Stimulated activated CD4-positive, alpha-beta T cell treated with anti-CD3 and anti-CD28 coated beads, TNF-alpha, amount 100 ng/mL, for 4 hours (primary cell): ENCODE data around the gene ITFG2.
"Not testable (repeated sequence)": the region's sequence is repeated elsewhere in the genome, so short reads cannot be mapped to it uniquely, and the experiment has no call there.

ENCODE experiments used
- DNase-seq, 3 experiments: peaks; one replicate each; pipeline ENCODE4 v3.0.0-alpha.2; 2020; ENCODE audit warnings: low read depth in 3 of 3

ITFG2 gene

DNA sequence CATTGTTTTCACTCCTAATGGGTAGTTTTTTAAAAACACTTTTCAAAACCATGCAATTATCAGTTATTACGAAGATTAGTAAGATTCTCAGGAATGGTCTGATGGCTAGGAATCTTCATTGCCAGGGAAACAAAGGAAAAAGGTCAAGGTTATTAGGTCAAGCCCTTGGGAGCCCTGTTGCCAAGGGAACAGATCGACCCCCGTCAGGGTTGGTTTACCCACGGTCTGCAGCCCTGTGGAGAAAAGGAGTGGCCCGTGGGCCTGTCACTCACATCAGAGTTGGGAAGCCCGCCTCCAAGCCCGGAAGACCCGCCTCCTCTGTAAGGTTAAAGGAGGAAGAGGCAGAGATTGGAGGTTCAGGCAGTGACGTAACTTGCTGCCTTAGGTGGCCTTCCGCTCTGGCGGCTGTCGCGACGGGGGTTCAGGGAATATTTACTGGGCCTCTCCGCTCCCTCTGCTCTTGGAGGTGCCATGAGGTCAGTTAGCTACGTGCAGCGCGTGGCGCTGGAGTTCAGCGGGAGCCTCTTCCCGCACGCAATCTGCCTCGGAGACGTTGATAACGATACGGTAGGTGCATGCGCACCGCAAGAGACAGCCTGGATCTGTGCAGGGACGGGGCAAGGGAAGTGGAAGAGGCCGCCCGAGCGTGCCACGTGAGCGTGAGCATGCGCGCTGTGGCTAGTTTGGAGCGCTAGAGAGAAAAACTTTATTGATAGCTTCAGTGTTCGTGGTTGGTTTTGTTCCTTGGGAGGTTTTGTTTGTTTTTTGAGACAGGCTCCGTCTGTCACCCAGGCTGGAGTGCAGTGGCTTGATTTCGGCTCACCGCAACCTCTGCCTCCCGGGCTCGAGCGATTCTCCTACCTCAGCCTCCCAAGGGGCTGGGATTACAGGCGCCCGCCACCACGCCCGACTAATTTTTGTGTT, at the start of gene ITFG2:
Gene ITFG2, plus strand, starts transcription at position 379 of the 924 bp plus-strand sequence. Its CDS starts 93 bp downstream, at position 472.
- DNase-seq: peak; percentile 83 to 93 (median 92)

DNA sequence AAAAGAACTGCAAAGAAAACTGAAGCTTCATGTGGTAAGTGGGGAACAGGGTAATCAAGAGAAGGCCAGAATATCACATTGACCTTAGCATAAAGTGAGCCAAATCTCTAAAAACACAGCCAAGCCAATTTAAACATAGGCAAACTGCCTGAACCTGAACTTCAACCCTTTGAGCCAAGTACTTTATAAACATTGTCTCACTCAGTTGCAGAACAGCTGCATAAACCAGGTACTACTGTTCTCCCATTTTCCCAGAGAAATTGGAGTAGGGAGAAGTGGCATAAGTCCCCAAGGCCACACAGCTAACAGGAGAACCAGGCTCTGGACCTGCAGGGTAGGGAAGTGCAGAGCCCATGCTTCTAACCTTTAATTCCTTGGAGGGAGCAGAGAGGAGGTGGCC, 48.1 kb upstream of the ITFG2 start:
- DNase-seq: no peak

DNA sequence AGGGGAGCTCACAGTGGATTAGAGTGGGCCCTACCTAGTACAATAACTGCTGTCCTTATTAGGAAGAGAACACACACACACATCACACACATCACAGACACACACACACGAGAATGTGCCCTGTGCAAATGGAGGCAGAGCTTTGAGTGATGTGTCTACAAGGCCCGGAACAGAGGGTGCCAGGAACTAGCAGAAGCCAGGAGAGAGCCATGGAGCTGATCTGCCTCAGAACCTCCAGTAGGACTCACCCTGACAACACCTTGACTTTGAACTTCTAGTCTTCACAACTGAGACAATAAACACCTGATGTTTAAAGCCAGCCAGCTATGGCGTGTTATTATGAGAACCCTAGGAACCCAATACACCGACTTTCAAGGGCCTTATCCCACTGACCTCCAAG, 47.4 kb upstream of the ITFG2 start:
- no peak for DNase-seq

DNA sequence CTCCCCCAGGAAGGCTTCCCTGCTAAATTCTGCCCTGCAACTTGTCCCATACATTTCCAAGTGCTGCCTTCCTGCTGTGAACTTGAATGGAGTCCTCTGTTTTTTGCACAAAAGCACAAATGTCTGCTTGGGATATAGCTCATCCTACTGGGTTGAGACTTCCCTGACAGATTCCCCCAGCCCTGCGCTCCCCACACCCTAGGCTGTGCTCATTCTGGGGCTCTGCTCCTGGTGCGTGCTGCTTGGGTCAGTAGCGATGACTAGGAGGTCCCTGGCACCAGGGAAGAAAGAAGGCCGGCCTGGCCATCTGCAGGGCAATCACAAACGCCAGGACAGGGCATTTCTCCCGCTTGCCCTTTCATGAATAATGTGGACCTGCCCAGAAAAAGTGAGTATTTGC, 46.9 kb upstream of the ITFG2 start:
- DNase-seq: no peak

DNA sequence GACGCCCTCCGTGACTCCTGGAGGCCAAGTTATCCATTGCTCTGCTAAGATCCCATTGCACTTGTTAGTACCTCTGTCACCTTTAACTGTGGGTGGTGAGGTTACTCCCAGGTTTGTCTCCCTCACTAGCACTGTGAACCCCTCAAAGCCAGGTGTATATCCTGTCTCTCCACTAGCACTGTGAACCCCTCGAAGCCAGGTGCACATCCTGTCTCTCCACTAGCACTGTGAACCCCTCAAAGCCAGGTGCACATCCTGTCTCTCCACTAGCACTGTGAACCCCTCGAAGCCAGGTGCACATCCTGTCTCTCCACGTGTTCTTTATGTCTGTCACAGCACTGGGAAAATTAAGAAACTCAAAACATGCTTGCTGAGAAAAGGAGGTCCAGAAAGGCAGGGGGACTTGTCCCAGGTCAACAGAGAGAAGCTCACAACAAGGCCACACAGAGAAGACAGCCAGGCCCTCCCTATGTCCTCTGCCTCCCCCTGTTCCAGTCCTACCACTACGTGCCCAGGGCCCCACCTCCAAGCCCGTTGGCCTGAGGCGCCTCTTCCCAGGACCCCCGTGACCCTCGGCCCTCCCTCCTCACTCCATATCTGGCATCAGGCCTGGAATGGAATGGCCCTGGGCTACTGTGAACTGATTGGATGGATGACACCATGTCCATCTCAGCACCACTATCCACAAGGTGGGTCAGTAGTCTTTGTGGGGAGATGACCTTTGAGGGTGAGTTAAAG, 44.1 kb upstream of the ITFG2 start:
- no peak for DNase-seq

DNA sequence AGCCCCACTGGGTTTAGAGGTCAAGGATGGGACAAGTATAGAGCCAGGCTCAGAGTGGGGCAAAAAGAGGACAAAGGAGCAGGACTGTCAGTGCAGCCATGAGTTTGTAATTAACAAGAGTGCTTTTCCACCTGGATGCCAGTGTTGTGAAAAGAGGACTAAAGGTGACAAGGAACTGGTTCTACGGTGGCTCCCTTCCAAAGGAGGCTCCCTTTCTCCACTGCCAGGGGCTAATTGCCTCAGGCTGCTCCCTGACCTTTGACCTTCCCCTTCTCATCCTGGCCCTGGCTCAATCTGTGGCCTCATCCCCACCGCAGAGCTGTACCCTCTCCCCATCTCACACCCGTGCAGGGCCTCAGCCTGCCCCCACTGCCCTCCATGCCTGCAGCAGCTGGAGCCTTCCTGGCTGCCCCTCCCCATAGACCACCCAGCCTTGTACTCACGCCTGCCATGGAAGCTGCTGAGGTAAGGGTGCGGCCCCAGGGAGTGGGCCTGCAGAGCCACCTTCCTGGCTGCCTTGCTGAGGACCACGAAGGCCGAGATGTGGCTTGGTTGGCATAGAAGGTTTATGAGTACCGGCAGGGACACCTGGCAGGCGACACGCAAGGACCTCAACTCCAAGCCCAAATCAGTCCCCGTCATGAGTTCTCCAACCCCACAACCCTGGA, 42.5 kb upstream of the ITFG2 start:
- no peak for DNase-seq

DNA sequence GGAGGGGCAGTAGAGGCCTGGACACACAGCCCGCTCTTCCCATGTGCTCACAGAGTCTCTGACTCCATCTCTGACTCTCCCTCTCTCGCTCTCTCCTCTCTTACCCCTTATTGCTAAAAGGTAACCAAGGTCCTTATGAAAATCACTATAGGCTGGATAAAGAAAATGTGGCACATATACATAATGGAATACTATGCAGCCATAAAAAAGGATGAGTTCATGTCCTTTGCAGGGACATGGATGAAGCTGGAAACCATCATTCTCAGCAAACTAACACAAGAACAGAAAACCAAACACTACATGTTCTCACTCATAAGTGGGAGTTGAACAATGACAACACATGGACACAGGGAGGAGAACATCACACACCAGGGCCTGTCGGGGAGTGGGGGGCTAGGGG, 41.9 kb upstream of the ITFG2 start:
- not testable (repeated sequence) for DNase-seq

DNA sequence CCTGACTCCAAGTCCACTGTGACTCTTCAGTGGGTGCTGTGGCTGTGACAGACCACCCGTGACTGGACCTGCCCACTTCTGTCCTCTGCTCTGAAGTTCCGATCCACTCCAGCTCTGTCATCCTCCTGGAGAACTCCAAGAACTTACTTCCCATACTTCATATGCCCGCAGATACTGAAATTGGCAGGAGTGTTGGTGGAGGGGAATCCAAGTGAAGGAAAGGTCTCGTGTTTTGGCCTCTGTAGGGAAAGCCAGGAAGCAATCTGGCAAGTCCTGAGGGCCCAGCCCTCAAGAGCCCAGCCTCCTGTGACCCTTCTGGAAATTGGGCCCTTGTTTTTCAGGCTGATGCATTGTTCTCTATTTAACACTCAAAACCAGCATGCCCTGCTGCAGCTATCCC, 40.1 kb upstream of the ITFG2 start:
- no peak for DNase-seq

DNA sequence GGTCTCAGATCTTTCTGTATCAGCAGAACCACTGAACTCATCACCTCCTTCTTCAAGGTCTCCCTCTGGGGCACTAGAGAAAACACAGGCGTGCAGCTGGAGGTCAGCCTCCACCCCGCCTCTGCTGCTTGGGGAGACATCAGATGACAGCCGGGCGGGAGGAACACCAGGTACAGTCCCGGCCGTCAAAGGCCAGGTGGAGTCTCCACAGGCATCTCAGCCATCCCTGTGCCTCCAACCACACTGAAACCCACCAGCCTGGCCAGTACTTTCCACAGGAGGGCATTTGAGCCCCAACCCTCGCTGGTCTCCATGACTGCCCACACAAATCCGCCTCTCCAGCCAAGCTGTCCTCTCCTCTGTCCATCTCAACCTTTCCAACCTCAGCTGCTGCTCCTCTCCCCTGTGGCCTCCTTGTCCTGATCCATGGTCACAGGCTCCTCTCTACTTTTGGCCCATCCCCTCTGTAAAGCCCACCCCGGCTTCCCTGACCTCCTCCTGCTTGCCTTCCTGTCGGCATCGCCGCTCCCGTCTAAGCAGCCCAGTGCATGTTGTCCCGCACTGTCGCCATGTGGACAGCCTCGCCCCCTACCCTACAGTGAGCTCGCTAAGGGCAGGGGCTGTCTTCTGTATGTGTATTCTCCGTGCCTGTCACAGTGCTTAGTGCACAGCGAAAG, 39.1 kb upstream of the ITFG2 start:
- no peak for DNase-seq

DNA sequence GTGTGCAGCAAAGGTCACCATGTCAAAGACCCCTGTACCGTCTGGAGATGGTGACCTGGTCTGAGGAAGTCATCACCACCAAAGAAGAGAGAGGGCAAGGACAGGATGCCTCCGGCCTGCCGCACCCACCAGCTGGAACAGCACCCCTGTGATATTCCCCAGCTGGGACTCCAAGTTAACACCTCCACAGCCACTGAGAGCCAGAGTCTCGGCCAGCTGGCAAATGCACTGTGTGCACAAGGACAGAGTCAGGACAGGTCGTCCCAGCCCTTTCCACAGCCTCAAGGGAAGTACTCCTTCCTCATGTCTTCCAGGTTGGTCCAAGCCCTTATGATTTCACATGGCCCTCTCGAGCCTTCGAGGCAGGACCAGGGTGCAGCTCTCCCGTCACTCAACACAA, 37.0 kb upstream of the ITFG2 start:
- DNase-seq: no peak

DNA sequence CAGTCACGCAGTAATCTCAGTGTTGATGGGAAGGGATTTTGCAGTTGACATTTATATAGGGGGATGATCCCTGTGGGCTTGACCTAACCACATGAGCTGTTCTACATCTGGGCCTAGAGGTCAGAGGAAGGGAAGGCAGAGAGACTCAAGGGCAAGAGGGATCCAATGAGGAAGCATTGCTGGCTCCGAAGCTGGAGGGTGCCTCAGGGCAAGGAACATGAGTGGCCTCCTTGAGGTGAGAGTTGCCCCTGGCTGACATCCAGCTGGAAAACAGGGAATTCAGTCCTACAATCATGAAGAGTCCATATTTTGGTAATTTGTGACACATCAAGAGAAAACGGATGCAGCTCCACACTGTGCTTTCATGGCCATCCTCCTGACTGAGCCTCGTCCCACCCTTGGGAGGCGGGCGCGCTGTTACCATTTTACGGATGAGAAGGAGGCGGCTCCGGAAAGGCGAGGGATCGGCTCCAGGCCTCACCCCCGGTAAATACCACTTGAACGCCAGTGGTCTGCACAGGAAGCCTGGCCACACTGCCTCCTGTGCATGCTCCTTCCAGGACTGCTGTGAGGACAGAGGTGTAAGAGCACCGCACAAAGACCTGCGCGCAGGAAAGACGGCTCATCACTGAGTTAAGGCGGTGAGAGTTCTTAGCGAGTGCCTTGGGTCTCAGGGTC, 36.2 kb upstream of the ITFG2 start:
- DNase-seq: no peak

DNA sequence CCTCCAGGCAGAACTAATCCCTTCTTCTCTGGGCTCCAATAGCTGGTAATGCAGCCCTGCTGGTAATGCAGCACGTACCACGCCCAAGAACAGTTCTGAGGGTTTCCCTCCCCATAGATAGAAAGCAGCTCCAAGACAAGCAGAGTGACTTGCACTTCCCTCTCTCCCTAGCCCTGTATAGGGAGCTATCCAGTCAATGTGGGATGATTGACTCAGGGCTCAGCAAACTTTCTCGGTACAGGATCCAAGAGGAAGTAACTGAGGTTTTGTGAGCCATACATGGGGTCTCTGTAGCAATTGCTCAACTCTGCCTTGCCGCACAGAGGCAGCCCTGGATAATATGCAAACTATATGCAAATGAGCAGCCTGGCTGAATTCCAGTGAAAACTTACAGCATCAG, 33.2 kb upstream of the ITFG2 start:
- no peak for DNase-seq

DNA sequence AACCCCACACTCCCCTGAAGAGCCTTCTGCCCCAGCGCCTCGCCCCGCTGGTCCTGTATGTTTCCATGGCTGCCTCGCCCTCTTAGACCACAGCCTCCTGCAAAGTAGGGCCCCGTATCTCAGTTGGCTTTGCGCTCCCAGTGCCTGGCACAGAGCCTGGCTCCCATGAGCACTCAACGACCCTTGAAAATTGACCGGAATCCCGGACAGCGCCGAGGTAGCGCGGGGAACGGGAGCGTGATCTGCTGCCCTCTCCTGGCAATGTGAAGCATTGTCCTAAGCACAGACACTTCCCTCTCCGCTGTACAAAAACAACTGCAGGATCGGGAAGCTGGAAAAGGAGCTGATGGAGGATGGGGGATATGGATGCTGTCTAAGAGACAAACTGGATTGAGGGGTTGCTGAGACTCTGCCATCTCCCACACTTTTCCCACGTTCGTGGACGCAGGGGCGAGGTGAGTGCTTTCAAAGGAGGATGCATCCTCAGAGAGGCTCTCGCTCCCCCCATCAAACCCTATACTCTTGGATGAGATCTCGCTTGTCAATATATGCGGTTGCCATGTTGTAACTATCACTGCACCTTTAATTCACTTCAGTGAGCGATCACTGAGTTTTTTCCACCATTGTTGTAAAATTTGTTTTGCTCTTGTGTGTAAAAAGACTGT, 28.4 kb upstream of the ITFG2 start:
- peak; percentile 15 to 33 (median 16) for DNase-seq

DNA sequence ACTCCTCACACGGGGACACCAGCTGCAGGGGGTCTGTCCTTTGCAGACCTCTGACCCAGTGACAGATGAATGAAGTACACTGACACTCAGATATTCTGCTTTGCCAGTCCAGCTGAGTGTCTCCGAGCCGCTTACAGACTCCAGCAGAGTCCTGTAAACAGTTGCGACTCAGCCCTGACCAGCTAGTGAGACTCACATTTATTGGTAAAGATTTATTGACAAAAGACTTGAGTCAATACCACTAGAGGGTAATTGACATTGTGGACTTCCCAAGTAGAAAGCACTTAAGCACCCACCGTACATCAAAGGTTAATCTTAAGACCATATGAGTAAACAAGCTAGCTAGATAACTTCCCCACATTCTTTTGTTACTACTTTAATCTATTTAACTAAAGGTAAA, 27.5 kb upstream of the ITFG2 start:
- DNase-seq: no peak

DNA sequence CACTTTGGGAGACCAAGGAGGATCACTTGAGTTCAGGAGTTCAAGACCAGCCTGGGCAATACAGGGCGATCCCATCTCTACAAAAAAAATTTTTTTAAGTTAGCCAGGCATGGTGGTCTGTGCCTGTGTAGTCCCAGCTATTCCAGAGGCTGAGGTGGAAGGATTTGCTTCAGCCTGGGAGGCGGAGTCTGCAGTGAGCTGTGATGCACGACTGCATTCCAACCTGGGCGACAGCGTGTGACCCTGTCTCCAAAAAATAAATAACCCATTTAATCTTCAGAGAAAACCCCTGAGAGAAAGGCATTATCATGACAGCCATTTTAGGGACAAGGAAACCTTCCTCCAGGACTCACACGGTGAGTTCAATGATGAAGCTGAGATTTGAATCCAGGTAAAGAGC, 21.4 kb upstream of the ITFG2 start:
- DNase-seq: no peak

DNA sequence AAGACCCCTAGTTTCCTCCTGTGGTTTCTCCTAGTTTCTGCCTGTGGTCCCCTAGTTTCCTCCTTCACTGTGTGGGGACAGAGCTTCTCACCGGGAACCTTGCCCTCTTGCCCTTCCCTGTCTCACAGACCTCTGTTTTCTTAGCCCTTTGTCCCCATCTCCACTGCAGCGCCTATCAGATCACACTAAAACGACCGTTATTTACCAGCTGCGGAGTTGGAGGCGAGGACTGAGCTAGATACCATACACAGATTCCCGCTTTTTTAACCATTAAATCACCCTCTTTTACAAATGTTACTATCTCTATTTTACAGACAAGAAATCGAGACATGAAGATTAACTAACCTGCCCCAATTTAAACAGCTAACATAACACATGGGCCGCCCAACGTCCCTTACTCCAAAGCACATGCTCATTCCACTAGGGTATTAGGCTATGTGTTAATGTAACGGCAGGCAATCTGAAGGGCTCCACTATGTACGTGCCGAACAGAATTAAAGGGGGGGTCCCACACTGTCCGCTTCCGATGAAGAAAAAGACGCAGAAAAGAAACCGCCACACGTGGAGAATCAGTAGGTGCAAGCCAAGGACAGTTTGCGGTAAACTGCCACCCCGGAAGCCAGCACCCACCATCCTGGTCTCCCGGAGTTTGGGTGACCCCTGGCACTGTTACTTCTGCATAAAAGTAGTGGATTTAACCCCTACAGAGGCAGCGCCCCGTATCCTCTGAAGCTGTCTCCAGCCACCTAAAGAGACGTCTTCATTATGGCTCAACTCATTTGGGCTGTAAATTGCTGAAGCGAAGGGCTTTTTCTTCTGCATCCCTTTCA, 19.6 kb upstream of the ITFG2 start:
- no peak for DNase-seq

DNA sequence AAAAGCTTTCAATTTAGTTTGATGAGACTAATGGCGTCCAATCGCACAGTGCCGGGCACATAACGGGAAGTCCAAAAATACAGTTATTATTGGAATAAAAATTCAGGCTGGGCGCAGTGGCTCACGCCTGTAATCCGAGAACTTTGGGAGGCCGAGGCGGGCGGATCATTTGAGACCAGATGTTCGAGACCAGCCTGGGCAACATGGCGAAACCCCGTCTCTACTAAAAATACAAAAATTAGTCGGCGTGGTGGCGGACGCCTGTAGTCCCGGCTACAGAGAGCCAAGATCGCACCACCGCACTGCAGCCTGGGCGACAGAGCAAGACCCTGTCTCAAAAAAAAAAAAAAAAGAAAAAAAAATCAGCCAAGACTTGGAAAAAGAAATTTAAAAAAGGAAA, 18.9 kb upstream of the ITFG2 start:
- no peak for DNase-seq

DNA sequence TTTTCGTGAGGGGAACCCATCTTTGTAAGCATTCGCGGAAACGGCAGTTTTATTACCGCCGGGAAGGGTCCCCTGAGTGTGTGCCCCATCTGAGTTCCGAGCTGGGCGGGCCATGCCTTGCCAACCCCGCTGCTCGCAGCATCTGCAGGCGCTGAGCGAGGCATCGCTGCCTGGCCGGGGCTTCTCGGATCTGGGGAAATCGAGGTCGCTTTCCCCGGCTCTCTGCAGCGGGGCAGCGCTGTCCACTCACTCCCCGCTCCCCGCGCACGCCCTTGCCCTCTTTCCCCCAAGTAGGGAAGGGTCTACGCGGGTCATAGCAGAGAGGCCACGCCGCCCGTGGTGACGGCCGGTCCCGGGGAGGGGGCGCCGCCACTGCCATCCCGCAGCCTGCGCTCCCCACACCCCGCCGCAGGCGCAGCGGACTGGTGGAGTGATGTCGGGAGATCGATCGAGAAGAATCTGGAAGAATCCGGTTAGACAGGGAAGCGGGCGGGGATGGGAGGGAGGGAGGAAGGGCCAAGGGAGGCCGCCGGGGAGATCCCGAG, 18.2 kb upstream of the ITFG2 start:
- DNase-seq: peak in 1 of 3 experiments; percentile 5

DNA sequence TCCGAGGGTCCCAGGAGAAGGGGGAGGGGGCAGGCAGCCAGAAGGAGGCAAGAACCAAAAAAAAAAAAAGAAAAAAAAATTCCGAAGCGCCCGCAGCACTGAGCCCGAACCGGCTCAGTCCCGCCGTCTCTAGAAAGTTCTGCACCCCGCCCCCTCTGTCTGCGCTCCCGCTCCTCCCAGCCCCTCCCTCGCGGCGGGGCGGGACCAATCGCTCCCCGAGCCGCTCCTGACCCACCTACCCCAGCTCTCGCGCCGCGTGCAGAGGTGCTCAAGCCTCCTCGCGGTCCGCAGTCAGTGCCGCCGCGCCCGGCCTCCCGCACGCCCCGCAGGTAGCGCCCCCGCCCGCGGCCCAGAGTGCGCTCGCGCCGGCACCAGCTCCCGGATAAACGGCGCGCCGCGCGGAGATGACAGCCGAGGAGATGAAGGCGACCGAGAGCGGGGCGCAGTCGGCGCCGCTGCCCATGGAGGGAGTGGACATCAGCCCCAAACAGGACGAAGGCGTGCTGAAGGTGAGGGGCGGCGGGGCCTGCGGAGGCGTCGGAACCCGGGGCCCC, 17.7 kb upstream of the ITFG2 start, which contains the start of gene FKBP4:
Gene FKBP4, plus strand, starts transcription at position 235 of the 554 bp plus-strand sequence. Its CDS starts 170 bp downstream, at position 405.
- DNase-seq: peak; percentile 81 to 89 (median 83)
